ENCODE data around the gene IER3. TPM values are rescaled to one million over a fixed set of nuclear protein-coding genes. Genes with fewer than 3 reads are reported as not detected.

The IER3 gene
- total and polyA plus RNA-seq, 9 of the 15 experiments (the other 6 are each of a cell fraction or from before 2014, with no cell fraction given): 1.5 to 30.0 (median 11.5) TPM

GRCh38 chr6:30744054-30744805 lies at the start of gene IER3 (continued):
- TF ChIP-seq ZBTB9 (CRISPR knock-in tag; IDR thresholded peaks at IDR 0.05) (peak; percentile 70), SP1 (CRISPR knock-in tag; IDR thresholded peaks at IDR 0.05) (peak; percentile 65; the same call in 1 of the 2 replicates), MAFF (IDR thresholded peaks at IDR 0.05; ENCODE audit: low read length) (no peak), MTA2 (IDR thresholded peaks at IDR 0.05; ENCODE audit: low read depth) (0 out of 2 replicates have a peak, but pooled peaks have one; percentile 31), REST (IDR thresholded peaks at IDR 0.05; ENCODE audit: borderline replicate concordance) (peak; percentile 67), REST (CRISPR knock-in tag; IDR thresholded peaks at IDR 0.05; ENCODE audit: low read depth) (peak; percentile 52; the same call in 1 of the 2 replicates), CTCFL (IDR thresholded peaks at IDR 0.05; ENCODE audit: borderline replicate concordance, insufficient read depth, low read depth, low read length, poor library complexity, severe bottlenecking) (peak; percentile 91), RNF2 (IDR thresholded peaks at IDR 0.05) (peak; percentile 43), POLR2AphosphoS5 (IDR thresholded peaks at IDR 0.05; ENCODE audit: control insufficient read depth, insufficient read depth, low read depth, low read length) (peak; percentile 97), RUNX1 (IDR thresholded peaks at IDR 0.05; ENCODE audit: low read depth) (0 out of 2 replicates have a peak, but pooled peaks have one; percentile 50), ELF1 (tag; IDR thresholded peaks at IDR 0.05) (no peak), EHMT2 (IDR thresholded peaks at IDR 0.05) (no peak), ARID1B (IDR thresholded peaks at IDR 0.05) (peak; percentile 66), U2AF1 (optimal IDR thresholded peaks at IDR 0.05; ENCODE audit: low read depth, low read length) (peak; percentile 43), CAMTA2 (CRISPR knock-in tag; conservative IDR thresholded peaks at IDR 0.05) (no peak), SNAPC5 (CRISPR knock-in tag; IDR thresholded peaks at IDR 0.05) (no peak), BRD9 (IDR thresholded peaks at IDR 0.05; ENCODE audit: low read depth, partially characterized antibody) (peak; percentile 51)
